ENCODE data around the gene CMPK1. TPM values are rescaled to one million over a fixed set of nuclear protein-coding genes. Genes with fewer than 3 reads are reported as not detected.
A peak's percentile ranks its signal among the peaks of the same experiment; 100 is the strongest.
"Not testable (repeated sequence)": the region's sequence is repeated elsewhere in the genome, so short reads cannot be mapped to it uniquely, and the experiment has no call there.

CMPK1 gene, protein sequence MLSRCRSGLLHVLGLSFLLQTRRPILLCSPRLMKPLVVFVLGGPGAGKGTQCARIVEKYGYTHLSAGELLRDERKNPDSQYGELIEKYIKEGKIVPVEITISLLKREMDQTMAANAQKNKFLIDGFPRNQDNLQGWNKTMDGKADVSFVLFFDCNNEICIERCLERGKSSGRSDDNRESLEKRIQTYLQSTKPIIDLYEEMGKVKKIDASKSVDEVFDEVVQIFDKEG
- total RNA-seq = 79.6 and 90.0 TPM in 2 replicates
- 9.7 and 16.4 TPM in 2 replicates for polyA plus RNA-seq
- polyA plus RNA-seq (2011; cell fraction: cytosol; rRNA removed) = 22.4 and 23.3 TPM in 2 replicates
- polyA plus RNA-seq (2011; cell fraction: nucleus; rRNA removed) = 11.1 and 18.8 TPM in 2 replicates
- polyA plus RNA-seq (2012) = 75.1 and 99.9 TPM in 2 replicates
- polyA minus RNA-seq = 13.0 and 17.3 TPM in 2 replicates
- 60.1 TPM for polyA minus RNA-seq (2011; cell fraction: cytosol; rRNA and poly(A)+ RNA removed)
- polyA minus RNA-seq (2011; cell fraction: nucleus; rRNA and poly(A)+ RNA removed) = 10.3 and 13.4 TPM in 2 replicates
- percentile 83 among the genes with signal in this experiment for Bru-seq, nascent RNA
- BruChase-seq, experiment 1, labeled RNA remaining after a 6-hour chase = percentile 94 among the genes with signal in this experiment
- BruChase-seq, experiment 2, labeled RNA remaining after a 2-hour chase = percentile 89 among the genes with signal in this experiment
- long read RNA-seq, transcript CMPK1-203 (6 exons, 2,930 nt) = major isoform, 344 of 362 reads
- long read RNA-seq, partial matches to known transcripts = 4 of 362 reads
- long read RNA-seq, other reads (novel, unspliced or antisense) = 12 of 362 reads

DNA sequence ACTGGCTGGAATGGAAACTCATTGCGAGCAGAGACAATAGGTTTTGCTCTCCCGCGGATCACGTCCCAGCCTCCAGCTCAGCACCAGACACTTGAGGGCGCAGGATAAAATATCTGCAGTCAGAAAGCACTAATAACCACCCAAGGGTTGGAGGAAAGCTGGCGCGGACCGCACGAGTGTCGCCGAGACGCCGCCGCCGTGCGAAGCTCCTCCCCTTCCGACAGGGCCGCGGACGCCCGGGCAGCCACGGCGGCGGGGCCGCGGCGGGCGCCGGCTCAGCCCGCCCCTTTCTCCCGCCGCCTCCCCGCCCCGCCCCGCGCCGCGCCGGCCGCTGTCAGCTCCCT lies at the start of gene CMPK1:
Gene CMPK1 (plus strand): TSS at position 213 of the 344 bp plus-strand sequence. CDS start 156 bp downstream, outside the sequence.
- peak; percentile 93 for DNase-seq (ENCODE audit: low read depth, low spot score)
- no peaks in the 10 kb centered on the region for H3K27me3 ChIP-seq (ENCODE audit: control insufficient read depth in 2 of 2, insufficient read depth in 2 of 2, low read length in 2 of 2)
- H2AFZ ChIP-seq (ENCODE audit: low read depth, low read length) = peak within 1 kb of the TSS; percentile 91
- peaks cover 28% of the 10 kb centered on the region for H3K4me1 ChIP-seq (ENCODE audit: control insufficient read depth, extremely low read depth, insufficient read depth, low read length)
- H3K36me3 ChIP-seq (ENCODE audit: control insufficient read depth in 2 of 2, extremely low read depth in 1 of 2, insufficient read depth in 2 of 2, low read length in 2 of 2) = no peaks in the 10 kb centered on the region
- TF ChIP-seq, protein P1, sequence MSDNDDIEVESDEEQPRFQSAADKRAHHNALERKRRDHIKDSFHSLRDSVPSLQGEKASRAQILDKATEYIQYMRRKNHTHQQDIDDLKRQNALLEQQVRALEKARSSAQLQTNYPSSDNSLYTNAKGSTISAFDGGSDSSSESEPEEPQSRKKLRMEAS (IDR thresholded peaks at IDR 0.05; ENCODE audit: insufficient read depth, insufficient read length) = no peak
- TF ChIP-seq GATA2 (IDR thresholded peaks at IDR 0.05; ENCODE audit: insufficient read depth, insufficient read length, low read depth, low read length) = no peak
- TF ChIP-seq POLR2A (IDR thresholded peaks at IDR 0.05; ENCODE audit: low read depth, low read length) = peak; percentile 19
- TF ChIP-seq, protein P2, sequence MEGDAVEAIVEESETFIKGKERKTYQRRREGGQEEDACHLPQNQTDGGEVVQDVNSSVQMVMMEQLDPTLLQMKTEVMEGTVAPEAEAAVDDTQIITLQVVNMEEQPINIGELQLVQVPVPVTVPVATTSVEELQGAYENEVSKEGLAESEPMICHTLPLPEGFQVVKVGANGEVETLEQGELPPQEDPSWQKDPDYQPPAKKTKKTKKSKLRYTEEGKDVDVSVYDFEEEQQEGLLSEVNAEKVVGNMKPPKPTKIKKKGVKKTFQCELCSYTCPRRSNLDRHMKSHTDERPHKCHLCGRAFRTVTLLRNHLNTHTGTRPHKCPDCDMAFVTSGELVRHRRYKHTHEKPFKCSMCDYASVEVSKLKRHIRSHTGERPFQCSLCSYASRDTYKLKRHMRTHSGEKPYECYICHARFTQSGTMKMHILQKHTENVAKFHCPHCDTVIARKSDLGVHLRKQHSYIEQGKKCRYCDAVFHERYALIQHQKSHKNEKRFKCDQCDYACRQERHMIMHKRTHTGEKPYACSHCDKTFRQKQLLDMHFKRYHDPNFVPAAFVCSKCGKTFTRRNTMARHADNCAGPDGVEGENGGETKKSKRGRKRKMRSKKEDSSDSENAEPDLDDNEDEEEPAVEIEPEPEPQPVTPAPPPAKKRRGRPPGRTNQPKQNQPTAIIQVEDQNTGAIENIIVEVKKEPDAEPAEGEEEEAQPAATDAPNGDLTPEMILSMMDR (IDR thresholded peaks at IDR 0.05; ENCODE audit: extremely low read depth in 1 of 2, insufficient read depth in 1 of 2, low read depth in 1 of 2, low read length in 2 of 2) = peak in 1 of 2 donors; percentile 17
- TF ChIP-seq JUN (IDR thresholded peaks at IDR 0.05; ENCODE audit: borderline replicate concordance, insufficient read depth, insufficient read length, low read depth) = no peak
- no peak for TF ChIP-seq FOS (IDR thresholded peaks at IDR 0.05; ENCODE audit: borderline replicate concordance, insufficient read depth, low read length)
- no peak for TF ChIP-seq MYC (IDR thresholded peaks at IDR 0.05; ENCODE audit: low read depth, low read length)
- H3K9me1 ChIP-seq (replicated peaks; ENCODE audit: control insufficient read depth, extremely low read depth, insufficient read depth, low read length) = no peaks in the 10 kb centered on the region
- peak within 1 kb of the TSS; percentile 91 for H3K4me2 ChIP-seq (ENCODE audit: insufficient read depth, low read length)
- peaks cover 43% of the 10 kb centered on the region for H3K79me2 ChIP-seq (ENCODE audit: control insufficient read depth, insufficient read depth, low read length)
- peak within 1 kb of the TSS; percentile 84 for H3K9ac ChIP-seq (replicated peaks; ENCODE audit: extremely low read depth, insufficient read depth, low read length)
- ChIA-PET CTCF (interaction anchor here (0.7 to 2.9 kb wide), 21 partner anchors 9 to 393 kb away, joined by 3 to 31 read pairs (median 4); partner anchors contain the start of gene STIL), POLR2A (interaction anchor here (0.6 to 2.7 kb wide), 6 partner anchors 19 to 200 kb away, joined by 3 to 21 read pairs (median 4); partner anchors contain the start of gene STIL)
- no peaks in the 10 kb centered on the region for H3K9me3 ChIP-seq (replicated peaks; ENCODE audit: control insufficient read depth, insufficient read depth, low read length)
- dilution Hi-C loops (cut with MboI; ENCODE audit: extremely low pct_ligation_motif_present, low sequenced_read_pairs) = no loop called here
- peak; percentile 87 for FAIRE-seq
- H4K20me1 ChIP-seq (replicated peaks; ENCODE audit: control insufficient read depth, extremely low read depth, insufficient read depth, low read length) = no peaks in the 10 kb centered on the region
- BruUV-seq (replicated peaks) = no TSS peak
- H3K27ac ChIP-seq (ENCODE audit: insufficient read depth, low read depth, low read length) = peak within 1 kb of the TSS; percentile 87
- peak within 1 kb of the TSS; percentile 85 to 94 (median 89) for H3K4me3 ChIP-seq (replicated peaks in 1 of 3; ENCODE audit: insufficient read depth in 1 of 3, low read depth in 1 of 3, low read length in 3 of 3)
- intact Hi-C loops (cut with micrococcal nuclease) = loop anchor here (1.0 to 10.0 kb wide), 2 partner anchors 19 to 619 kb away; partner anchors contain the start of genes EFCAB14 and STIL

DNA sequence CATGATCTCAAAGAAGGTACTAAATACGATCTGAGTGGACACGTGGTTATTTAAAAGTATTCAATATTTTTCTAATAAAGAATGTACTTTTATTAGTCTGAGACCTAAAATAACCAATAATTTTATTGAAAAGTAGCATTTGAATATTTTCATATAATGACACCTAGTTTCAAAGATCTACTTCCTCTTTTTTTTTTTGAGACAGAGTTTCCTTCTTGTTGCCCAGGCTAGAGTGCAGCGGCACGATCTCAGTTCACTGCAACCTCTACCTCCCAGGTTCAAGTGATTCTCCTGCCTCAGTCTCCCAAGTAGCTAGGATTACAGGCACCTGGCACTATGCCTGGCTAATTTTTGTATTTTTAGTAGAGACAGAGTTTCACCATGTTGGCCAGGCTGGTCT lies 45.5 kb upstream of the CMPK1 start:
- BruUV-seq (replicated peaks); H3K27ac ChIP-seq (ENCODE audit: insufficient read depth, low read depth, low read length); POLR2A ChIA-PET; H3K79me2 ChIP-seq (ENCODE audit: control insufficient read depth, insufficient read depth, low read length); H3K4me3 ChIP-seq (replicated peaks in 1 of 3; ENCODE audit: insufficient read depth in 1 of 3, low read depth in 1 of 3, low read length in 3 of 3); dilution Hi-C loops (cut with MboI; ENCODE audit: extremely low pct_ligation_motif_present, low sequenced_read_pairs); H3K4me1 ChIP-seq (ENCODE audit: control insufficient read depth, extremely low read depth, insufficient read depth, low read length); H3K9ac ChIP-seq (replicated peaks; ENCODE audit: extremely low read depth, insufficient read depth, low read length); FAIRE-seq; H3K27me3 ChIP-seq (ENCODE audit: control insufficient read depth in 2 of 2, insufficient read depth in 2 of 2, low read length in 2 of 2); H2AFZ ChIP-seq (ENCODE audit: low read depth, low read length); H3K4me2 ChIP-seq (ENCODE audit: insufficient read depth, low read length); intact Hi-C loops (cut with micrococcal nuclease); H4K20me1 ChIP-seq (replicated peaks; ENCODE audit: control insufficient read depth, extremely low read depth, insufficient read depth, low read length); DNase-seq (ENCODE audit: low read depth, low spot score); H3K9me3 ChIP-seq (replicated peaks; ENCODE audit: control insufficient read depth, insufficient read depth, low read length); H3K9me1 ChIP-seq (replicated peaks; ENCODE audit: control insufficient read depth, extremely low read depth, insufficient read depth, low read length): not testable (repeated sequence)
- H3K36me3 ChIP-seq (ENCODE audit: control insufficient read depth in 2 of 2, extremely low read depth in 1 of 2, insufficient read depth in 2 of 2, low read length in 2 of 2) = peaks cover 0 to 11% of the 10 kb centered on the region in 2 experiments
- CTCF ChIA-PET = interaction anchor here (1.3 kb wide), 1 partner anchor 53 kb away, joined by 3 read pairs; no protein-coding TSS in a partner anchor
